NCI-H2029 (cell line): Measurements from ENCODE around the gene D2HGDH.
A peak's percentile ranks its signal among the peaks of the same experiment; 100 is the strongest.
"Not testable (repeated sequence)": the region's sequence is repeated elsewhere in the genome, so short reads cannot be mapped to it uniquely, and the experiment has no call there.

Source experiments
- DNase-seq: peaks from one replicate; lab custom pipeline; 2025; lab: John Stamatoyannopoulos, UW

Gene D2HGDH

DNA sequence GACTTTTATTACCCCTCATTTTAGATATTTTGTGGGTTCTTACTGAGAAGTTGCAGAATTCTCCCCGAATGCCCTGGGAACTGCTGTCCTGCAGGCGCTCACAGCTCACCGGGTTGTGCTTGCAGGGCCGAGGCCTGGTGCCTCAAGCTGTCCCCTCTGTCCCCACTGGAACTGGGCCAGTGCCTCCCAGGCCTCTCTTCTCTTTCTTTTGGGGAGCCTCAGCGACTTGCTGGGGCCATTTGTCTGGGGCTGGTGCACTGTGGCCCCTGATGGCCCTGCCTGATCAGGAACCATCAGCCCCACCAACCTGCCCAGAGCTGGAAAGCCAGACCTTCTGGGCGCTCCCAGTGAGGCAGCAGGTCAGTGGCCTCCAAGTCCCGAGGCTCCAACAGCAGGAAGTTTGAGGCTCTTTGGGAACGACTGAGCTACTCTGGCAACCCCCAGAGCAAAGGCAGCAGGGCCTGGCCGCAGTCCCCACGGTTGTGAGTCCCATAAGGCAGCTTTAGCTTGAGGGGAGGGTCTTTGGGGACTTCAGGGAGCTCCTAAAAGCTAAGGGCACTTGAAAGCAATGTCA, 59.9 kb downstream of the D2HGDH start:
- no peak for DNase-seq

DNA sequence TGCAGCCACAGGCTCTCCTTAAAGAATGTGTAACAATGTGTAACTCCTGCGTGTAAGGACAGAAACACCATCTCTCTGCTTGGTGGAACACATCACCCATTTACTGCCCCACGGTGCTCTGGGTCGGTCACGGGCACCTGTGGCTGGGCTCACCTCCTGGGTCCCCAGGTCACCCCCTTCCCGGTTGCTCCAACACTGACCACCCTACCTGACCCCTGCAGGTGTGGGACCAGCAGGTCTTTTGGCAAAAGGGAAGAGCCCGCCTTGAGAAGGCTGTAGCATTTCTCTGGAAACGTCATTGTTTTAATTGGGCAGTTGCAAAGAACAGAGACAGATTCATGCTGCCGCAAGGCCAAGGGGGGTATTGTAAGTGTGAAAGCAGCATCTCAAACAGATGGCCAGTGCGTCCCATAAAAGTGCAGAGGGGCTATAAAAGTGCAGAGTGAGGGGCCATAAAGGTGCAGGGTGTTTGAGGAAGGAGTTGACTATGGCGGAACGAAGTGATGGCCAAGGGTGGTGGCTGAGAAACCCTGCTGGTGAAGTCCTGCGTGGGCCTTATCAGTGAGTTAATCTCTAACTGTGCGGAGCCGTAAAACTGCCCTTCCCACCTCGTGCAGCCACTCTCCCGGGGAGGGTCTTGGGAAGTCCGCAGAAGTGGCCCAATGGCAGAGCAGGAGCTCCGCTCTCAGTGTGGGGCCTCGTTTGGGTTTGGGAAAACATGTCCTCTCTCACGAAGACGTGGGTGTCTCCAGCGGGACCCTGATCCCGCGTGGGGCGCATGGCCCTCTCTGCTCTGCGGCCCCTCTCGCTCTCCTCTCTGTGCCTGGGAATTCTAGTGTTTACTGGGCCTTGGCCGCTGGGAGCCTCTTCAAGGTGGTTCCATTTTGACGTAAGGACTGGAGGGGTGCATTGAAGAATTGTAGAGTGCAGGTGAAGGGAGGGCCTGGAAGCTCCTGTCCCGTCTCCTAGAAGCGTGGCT, 60.9 kb downstream of the D2HGDH start:
- no peak for DNase-seq

DNA sequence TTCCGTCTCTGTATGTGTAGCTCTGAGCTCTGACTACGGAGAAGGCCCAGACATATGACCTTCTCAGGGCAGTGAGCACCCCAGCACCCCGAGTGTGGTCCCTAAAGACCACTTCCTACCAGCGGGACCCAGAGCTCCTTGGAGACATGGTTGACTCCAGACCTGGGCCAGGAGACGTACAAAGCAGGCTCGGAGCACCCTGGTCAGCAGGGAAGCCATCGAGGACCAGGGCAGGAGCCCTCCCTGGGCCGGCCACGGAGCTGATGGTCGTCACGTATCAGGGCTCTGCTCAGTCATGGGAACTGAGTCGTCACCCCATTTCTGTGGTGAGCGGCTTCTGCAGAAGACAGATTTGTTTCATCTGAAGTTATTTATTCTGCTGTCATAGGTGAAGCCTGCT, 61.8 kb downstream of the D2HGDH start:
- no peak for DNase-seq

DNA sequence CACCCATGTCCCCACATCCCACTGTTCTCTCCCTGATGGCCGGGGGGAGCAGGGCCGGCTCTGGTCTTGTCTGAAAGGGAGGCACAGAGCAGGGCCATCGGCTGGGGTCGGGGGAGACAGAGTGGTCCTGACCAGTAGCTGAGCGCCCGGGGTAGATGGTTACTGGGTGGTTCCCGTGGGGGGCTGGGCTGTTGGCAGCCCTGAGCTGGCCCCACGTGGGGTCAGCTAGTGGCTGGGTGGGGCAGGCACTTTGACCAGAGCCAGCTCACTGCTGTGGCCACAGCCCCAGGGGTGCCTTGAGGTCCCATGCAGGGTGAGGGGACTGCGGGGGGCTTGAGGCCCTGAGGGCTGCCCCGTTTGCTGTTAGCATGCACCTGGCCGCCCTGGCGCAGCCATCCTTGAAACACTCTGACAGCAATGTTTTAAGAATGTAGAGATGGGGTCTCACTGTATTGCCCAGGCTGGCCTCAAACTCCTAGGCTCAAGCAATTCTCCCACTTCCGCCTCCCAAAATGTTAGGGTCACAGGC, 62.2 kb downstream of the D2HGDH start:
- no peak for DNase-seq

DNA sequence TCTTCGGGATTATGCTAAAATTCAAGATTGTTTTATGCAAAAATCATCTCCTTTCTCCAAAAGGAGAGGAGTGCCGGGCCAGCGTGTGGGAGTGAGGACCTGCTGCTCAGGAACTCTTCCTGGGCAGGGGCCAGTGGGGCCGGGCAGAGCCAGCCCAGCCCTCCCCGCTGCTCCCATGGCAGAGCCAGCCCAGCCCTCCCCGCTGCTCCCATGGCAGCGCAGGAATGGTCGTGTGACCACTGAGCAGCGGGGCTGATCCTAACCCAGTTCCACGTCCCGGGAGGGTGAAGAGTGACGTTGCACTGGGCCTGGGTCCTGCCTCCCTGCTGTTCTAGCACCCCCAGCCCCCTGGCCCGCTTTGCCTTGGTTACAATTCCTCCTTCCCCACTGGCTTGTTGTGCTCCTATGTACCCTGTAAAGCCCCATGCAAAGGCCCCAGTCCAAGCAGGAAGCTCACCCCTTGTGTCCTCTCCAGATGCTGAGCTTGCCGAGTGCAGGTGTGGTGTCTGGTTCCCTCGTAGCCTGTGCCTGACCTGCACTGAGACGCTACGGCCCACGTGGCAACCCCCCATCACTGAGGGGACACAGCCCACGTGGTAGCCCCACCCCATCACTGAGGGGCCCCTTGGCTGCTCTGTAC, 63.1 kb downstream of the D2HGDH start:
- DNase-seq = peak; percentile 73

DNA sequence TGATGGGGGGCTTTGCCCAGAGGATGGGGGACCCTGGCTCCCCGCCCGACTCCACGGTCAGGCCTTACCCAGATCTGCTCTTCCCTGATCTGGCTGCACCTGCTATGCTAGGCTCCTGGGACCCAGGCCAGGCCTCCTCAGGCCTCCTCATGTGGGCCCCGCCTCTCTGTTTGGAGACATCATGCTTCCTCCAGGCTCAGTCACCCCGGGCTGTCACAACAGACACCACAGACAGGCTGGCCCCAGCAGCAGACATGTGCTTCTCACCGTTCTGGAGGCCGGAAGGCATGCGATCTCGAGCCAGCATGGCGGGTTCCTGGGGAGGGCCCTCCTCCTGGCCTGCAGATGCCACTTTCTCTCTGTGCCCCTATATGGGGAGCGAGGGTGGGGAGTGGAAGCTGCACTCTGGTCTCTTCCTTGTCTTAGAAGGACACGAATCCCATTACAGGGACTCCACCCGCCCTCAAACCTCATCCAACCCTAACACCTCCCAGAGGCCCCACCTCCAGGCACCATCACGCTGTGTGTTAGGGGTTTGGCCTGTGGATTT, 63.7 kb downstream of the D2HGDH start:
- peak; percentile 92 for DNase-seq

DNA sequence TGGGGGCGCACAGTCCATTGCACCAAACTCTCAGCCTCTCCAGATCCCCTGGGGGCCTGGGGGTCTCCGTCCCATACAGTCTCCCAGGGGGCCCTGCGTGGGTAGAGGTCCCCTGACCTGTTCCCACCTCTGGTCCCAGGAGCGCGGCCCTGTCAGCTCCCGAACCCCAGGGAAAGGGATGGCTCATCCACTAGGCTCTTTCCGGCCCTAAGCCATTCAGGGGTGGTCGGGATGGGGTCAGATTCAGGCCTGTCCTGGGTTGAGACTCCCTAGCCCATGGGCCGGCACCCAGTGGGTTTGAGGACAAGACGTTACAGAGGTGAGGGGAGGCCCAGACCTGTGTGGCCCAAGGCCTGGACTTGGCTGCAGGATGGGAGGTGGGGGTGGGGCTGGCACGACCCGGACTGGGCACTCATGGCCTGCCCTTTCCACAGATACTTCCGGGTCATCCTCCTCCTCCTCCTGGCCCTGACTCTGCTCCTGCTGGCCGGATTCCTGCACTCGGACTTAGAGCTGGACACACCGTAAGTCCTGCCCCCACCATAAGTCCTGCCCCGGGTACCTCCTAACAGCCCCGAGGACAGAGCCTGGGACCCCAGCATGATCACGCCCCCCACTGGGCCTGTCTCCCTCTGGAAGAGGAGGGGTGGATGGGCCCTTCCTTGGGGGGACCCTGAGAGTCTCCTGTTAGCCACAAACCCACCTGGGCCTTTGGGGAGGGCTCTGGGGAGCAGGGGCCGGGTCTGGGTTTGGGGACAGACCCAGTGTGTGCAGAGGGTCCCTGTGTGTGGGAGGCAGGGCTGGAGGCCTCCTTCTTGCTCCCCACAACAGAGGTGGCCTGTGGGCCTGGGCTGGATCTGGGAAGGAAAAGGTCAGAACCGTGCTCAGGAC, 64.4 kb downstream of the D2HGDH start:
- no peak for DNase-seq

DNA sequence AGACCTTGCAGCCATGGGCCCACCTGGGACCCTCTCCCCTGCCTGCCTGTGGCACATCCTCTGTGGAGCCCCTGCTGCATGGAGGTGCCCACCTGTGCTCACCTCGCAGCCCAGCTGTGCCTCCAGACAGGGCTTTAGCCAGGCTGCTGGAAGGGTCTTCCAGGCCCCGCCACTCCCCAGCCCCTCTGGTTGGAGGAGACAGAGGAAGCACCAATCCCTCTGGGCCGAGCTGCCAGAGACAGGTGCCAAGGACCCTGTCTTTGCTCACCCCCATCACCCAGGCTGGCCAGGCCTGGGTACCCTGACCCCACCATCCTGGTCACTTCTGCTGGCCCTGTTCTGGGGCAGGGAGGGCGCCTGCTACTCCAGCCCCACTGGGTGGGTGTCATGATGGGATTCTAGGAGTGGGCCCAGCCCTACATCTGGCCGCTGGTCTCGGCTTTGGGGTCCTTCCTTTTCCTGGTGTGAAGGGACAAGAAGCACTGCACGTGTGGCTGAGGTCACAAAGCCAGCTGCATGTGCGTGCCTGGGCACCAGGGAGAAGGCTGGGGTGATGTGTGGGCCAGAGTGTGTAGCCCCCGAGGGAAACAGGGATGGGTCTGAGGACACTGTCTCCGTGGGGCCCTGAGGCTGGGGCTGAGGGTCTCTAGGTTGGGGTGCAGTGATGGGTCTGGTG, 65.2 kb downstream of the D2HGDH start:
- DNase-seq = no peak

DNA sequence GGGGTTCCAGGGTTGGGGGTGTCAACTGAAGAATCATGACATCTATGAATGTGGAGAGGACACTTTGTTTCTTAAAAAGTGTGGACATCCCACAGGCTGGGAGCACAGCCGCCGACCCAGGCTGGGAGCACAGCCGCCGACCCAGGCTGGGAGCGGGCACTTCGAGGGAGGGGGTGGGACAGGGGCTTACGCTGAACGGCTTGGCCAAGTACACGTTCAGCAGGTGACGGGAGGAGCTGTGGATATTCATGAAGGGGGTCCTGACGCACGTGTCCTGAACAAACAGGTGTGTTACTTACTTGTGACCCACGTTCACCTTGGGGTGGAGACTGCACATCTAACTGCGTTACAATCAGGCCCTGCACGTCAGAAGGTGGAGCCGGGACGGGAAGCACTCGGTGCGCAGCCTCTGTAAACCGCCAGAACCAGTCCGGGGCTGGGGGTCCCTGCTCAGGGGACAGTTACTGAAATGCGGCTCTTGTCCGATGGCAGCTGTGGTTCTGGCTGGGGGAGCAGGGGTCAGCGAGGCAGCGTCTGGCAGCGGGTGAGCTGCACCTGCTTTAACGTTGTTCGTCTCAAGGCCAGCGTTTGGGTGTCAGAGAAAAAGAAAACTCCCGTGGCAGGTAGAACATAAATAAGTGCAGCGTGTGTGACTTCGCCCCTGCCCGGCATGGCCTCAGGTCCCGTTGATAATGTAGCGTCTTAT, 65.9 kb downstream of the D2HGDH start:
- DNase-seq = not testable (repeated sequence)

DNA sequence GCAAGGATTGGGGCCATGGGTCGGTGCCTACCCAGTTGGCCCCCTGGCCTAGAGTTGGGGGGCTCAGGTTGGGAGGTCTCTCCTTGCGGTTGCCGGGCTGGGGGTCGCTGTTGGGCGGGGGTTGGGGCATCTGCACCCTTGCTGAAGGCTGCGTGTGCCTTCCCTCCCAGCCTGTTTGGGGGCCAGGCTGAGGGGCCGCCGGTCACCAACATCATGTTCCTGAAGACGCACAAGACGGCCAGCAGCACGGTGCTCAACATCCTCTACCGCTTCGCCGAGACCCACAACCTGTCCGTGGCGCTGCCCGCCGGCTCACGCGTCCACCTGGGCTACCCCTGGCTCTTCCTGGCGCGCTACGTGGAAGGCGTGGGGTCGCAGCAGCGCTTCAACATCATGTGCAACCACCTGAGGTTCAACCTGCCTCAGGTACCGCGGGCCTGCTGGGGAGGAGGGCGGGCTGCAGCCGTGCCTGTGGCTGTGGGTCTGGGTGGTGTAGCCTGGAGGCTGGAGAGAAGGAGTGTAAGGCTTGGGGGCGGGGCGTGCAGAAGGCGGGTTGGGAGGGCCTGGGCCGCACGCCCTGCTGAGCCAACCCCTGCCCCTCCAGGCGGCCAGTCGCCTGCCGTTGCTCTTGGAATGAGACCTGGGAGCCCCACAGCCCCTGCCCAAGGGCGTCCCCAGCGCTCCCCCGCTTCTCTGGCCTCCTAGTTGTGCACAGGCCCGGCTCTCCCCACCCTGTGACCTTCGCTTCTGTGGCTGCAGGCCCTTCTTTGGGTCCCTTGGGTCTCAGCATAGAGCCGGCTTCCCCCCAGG, 67.4 kb downstream of the D2HGDH start:
- DNase-seq = no peak

DNA sequence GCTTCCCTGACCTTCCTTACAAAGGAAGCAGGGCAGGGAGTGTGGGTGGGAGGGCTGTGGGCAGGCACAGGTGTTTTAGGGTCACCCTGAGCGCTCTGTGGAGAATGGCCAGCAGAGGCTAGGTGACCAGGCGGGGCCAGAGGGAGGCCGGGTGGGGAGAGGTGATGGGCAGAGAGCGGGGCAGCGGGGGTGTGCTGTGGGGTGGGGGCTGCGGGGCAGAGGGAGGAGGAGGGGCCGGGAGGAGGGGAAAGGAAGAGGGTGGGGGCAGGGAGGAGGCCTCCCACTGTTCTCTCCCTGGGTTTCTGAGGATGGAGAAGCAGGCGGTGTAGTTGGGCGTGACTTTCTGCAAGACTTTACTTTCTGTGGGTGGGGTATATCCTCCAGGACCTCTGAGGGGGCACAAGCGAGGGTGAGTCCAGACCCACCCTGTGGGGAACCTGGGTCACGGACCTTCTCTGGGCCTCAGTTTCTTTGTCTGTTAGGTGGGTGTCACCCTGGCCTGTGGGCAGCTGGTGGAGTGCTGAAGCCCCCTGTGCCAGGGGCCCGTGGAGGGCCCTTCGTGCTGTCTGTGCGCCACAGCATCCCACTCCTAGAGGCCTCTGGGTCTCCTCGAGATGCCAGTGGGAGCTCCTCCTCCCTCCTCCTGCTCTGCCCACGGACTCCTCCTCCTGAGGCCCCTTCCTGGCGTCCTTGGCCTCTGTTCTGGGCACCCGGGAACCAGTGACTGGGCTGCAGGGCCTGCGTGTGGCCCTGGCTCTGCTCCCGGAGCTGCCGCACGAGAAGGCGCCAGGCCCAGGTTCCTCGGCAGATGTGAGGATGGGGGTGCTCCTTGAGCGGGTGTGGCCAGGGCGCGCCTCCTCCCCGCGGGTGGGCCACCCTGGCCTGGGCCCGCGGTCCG, 68.2 kb downstream of the D2HGDH start:
- DNase-seq = no peak

DNA sequence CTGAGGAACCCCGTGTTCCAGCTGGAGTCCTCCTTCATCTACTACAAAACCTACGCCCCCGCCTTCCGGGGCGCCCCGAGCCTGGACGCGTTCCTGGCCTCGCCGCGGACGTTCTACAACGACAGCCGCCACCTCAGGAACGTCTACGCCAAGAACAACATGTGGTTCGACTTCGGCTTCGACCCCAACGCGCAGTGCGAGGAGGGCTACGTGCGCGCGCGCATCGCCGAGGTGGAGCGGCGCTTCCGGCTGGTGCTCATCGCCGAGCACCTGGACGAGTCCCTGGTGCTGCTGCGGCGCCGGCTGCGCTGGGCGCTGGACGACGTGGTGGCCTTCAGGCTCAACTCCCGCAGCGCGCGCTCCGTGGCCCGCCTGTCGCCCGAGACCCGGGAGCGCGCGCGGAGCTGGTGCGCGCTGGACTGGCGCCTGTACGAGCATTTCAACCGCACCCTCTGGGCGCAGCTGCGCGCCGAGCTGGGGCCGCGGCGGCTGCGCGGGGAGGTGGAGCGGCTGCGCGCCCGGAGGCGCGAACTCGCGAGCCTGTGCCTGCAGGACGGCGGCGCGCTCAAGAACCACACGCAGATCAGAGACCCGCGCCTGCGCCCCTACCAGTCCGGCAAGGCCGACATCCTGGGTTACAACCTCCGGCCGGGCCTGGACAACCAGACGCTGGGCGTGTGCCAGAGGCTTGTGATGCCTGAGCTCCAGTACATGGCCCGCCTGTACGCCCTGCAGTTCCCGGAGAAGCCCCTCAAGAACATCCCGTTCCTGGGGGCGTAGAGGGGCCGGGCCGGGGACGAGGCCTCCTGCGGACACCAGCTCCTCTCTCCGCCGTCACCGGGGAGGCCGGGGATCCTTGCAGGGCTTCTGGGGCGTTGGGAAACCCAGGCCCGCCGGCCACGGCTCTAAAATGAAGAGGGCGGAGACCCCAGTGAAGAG, 69.2 kb downstream of the D2HGDH start:
- DNase-seq = peak; percentile 23

DNA sequence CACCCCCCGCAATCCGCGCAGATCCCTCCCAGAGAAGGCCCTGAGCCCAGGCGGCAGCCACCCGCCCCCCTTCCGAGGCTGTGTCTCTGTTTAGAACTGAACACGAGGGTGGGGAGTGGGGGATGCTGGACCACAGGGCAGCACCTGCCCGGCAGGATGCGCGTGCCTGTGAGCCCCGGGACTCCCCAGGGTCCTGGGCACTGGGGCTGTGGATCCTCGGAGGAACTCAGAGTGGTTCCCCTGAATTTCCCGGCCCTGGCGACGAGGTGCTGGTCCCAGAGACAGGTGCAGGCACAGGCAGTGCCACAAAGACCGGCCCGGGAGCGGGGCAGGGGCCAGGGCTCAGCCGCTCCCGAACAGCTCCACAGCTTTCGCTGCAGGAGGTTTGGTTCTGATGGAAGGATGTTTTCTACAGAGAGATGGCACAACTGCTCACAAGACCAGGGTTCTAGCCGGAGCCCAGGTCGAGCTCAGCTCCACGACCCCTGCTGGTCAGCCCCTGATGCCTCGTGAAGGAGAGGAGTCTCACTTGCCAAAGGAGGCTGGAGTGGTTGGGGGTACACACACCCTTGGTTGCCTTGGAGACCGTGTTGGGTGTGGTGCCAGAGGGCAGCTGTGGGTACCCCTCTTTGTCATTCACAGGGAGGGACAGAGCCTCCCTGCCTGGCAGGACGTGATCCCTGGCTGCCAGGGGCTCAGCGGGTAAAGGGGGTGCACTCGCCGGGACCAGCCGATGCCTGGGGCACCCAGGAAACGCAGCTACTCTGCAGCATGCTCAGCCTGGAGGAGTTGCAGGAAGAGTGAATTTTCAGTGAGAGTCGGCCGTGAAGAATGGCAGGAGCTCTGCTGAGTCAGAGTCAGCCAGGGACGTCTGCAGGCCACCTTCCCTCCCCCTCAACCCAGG, 70.1 kb downstream of the D2HGDH start:
- DNase-seq = no peak

DNA sequence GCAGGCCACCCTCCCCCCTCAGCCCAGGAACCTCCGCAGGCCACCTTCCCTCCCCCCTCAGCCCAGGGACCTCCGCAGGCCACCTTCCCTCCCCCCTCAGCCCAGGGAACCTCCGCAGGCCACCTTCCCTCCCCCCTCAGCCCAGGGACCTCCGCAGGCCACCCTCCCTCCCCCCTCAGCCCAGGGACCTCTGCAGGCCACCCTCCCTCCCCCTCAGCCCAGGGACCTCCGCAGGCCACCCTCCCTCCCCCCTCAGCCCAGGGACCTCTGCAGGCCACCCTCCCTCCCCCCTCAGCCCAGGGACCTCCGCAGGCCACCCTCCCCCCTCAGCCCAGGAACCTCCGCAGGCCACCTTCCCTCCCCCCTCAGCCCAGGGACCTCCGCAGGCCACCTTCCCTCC, 71.8 kb downstream of the D2HGDH start:
- DNase-seq = not testable (repeated sequence)

DNA sequence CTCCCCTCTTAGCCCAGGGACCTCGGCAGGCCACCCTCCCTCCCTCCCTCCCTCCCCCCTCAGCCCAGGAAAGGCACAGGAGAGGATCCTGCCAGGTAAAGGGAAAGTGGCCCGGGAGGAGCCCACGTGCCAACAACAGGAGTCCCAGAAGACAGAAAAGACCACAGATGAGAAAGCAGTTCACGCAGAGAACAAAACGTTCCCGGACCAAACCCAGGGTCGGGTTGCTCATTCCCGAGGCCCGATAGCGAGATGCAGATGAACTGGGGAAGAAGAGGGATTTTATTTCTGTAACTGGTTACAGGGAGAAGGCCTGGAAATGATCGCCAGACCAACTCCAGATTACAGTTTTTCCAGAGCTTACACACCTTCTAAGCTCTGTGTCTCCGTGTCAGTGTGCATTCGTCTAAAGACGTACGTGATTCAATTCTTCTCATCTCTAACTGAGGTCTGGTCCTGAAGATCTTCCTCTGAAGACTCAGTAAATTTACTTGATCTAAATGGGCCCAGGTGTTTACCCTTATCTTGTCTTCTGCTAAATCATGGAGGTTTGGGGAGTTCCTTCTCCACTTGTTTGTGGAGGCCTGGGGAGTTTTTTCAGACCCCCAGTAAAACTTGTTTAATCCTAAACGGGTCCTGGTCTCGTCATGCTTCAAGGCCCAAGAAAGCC, 73.8 kb downstream of the D2HGDH start:
- DNase-seq = no peak
